B cell (primary cell): ENCODE data around the gene THSD4.

ENCODE experiments used
- EZH2 ChIP-seq: IDR thresholded peaks from 2 replicates; pipeline ENCODE4 v1.6.1; 2012; ENCODE audit warnings: borderline replicate concordance, low read depth, mild to moderate bottlenecking, moderate library complexity, low read length; ENCODE audit not compliant: insufficient read depth, poor library complexity, severe bottlenecking
- TF ChIP-seq, protein P1 (sequence below): fragments of 200-600 bp; IDR thresholded peaks from one replicate; pipeline ENCODE4 v1.8.0; 2022; ENCODE audit warnings: antibody characterized with exemption, mild to moderate bottlenecking

- TF ChIP-seq, protein P1, sequence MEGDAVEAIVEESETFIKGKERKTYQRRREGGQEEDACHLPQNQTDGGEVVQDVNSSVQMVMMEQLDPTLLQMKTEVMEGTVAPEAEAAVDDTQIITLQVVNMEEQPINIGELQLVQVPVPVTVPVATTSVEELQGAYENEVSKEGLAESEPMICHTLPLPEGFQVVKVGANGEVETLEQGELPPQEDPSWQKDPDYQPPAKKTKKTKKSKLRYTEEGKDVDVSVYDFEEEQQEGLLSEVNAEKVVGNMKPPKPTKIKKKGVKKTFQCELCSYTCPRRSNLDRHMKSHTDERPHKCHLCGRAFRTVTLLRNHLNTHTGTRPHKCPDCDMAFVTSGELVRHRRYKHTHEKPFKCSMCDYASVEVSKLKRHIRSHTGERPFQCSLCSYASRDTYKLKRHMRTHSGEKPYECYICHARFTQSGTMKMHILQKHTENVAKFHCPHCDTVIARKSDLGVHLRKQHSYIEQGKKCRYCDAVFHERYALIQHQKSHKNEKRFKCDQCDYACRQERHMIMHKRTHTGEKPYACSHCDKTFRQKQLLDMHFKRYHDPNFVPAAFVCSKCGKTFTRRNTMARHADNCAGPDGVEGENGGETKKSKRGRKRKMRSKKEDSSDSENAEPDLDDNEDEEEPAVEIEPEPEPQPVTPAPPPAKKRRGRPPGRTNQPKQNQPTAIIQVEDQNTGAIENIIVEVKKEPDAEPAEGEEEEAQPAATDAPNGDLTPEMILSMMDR: no peak
- no peak for TF ChIP-seq EZH2
Measured at GRCh38 chr15:71597637-71598036, 482.4 kb downstream of the THSD4 start.
